MM.1S (cell line): Measurements from ENCODE around the gene SATB2.

Experiments
- CTCF ChIP-seq: fragments of 300-600 bp; sonication (generic); IDR thresholded peaks from 2 replicates; pipeline ENCODE4 v1.5.1; 2016; ENCODE audit warnings: antibody characterized with exemption, low read length, mixed read lengths
- EZH2phosphoT487 ChIP-seq: fragments of 300-600 bp; sonication (generic); IDR thresholded peaks from 2 replicates; pipeline ENCODE4 v1.6.1; 2018; ENCODE audit warnings: antibody characterized with exemption, low read length

DNA sequence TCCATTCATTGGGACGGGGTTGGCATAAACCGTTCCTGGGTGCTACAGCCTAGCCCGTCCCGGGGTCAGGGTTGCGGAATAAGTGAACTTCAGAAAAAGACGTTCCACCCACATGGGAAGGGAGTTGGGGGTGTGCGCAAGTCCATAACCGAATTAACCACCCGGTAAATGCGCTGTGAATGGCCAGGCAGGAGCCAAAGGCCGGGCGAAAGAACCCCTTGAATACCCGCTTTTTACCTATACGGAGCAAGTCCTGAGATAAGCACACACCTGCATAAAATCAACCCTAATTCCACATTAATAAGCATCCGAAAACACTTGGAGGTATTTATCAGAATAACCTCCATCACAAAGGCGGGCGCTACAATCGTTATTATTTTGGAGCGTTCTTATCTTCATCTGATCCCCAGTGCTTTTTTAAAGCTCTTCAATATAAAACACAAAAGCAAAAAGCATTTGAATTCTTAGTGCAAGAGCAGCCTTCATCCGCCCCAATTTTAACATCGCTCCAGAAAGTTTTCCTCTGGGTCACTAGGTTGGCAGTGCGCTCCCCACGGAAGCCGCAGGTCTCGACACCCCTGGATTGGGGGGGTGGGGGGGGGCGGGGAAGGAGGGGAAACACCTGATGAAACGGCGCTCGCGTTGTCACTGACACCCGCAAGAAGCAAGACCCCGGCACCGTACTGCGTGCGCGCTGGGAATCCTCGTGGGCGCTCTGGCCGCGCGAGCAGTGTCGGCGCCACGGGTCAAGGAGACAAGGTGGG is 1.2 kb downstream of the SATB2 start:
- TF ChIP-seq EZH2phosphoT487: no peak
- TF ChIP-seq CTCF: no peak
